ENCODE results near the gene IL16.

DNA sequence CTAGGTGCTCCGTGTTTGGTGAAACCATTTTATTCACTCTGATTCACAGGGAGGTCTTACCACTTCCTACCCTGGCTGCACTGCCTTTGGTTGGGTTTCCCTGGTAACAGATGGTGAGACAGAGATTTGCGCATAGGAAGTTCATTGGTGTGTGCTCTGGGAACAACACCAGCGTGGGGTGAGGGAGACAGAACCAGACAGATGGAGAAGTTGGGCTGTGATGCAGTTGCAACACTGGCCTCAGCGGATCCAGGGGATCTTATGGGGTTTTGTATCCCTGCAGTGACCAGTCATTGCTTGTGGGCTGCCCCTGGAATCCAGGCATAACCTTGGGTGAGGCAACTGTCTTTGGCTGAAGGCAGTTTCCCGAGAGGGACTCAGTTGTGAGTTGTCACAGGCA, 12.5 kb upstream of the IL16 start:
- TF ChIP-seq, protein P1, sequence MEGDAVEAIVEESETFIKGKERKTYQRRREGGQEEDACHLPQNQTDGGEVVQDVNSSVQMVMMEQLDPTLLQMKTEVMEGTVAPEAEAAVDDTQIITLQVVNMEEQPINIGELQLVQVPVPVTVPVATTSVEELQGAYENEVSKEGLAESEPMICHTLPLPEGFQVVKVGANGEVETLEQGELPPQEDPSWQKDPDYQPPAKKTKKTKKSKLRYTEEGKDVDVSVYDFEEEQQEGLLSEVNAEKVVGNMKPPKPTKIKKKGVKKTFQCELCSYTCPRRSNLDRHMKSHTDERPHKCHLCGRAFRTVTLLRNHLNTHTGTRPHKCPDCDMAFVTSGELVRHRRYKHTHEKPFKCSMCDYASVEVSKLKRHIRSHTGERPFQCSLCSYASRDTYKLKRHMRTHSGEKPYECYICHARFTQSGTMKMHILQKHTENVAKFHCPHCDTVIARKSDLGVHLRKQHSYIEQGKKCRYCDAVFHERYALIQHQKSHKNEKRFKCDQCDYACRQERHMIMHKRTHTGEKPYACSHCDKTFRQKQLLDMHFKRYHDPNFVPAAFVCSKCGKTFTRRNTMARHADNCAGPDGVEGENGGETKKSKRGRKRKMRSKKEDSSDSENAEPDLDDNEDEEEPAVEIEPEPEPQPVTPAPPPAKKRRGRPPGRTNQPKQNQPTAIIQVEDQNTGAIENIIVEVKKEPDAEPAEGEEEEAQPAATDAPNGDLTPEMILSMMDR (IDR thresholded peaks at IDR 0.05): no peak
- no peak for TF ChIP-seq POLR2A (IDR thresholded peaks at IDR 0.05)
